ENCODE results near the gene RNF17.
A peak's percentile ranks its signal among the peaks of the same experiment; 100 is the strongest.

The RNF17 gene

GRCh38 chr13:24854311-24854710 is 90.3 kb downstream of the RNF17 start:
- no peak for DNase-seq (ENCODE audit: low spot score)

GRCh38 chr13:24858953-24859352 is 95.0 kb downstream of the RNF17 start:
- no peak for DNase-seq (ENCODE audit: low spot score)

- DNase-seq (ENCODE audit: low spot score), result no peak
Measured at GRCh38 chr13:24860770-24861169, 96.8 kb downstream of the RNF17 start.

GRCh38 chr13:24861617-24862362 is 97.8 kb downstream of the RNF17 start:
- no peak for DNase-seq (ENCODE audit: low spot score)

- no peak for DNase-seq (ENCODE audit: low spot score)
Measured at GRCh38 chr13:24863748-24864540, 100.0 kb downstream of the RNF17 start.

- DNase-seq (ENCODE audit: low spot score), result no peak
Measured at GRCh38 chr13:24864579-24864978, 100.6 kb downstream of the RNF17 start.

- peak; percentile 38 for DNase-seq (ENCODE audit: low spot score)
Measured at GRCh38 chr13:24865163-24865953, 101.4 kb downstream of the RNF17 start.

GRCh38 chr13:24866488-24866887 is 102.5 kb downstream of the RNF17 start:
- DNase-seq (ENCODE audit: low spot score), result no peak

- no peak for DNase-seq (ENCODE audit: low spot score)
Measured at GRCh38 chr13:24868874-24869273, 104.9 kb downstream of the RNF17 start.

- no peak for DNase-seq (ENCODE audit: low spot score)
Measured at GRCh38 chr13:24870380-24870760, 106.4 kb downstream of the RNF17 start.

- no peak for DNase-seq (ENCODE audit: low spot score)
Measured at GRCh38 chr13:24875566-24875965, 111.6 kb downstream of the RNF17 start.

- no peak for DNase-seq (ENCODE audit: low spot score)
Measured at GRCh38 chr13:24877531-24877930, 113.6 kb downstream of the RNF17 start.

- DNase-seq (ENCODE audit: low spot score), result no peak
Measured at GRCh38 chr13:24878340-24878739, 114.4 kb downstream of the RNF17 start.

- DNase-seq (ENCODE audit: low spot score), result no peak
Measured at GRCh38 chr13:24882665-24883064, 118.7 kb downstream of the RNF17 start.

GRCh38 chr13:24887759-24888158 is 123.8 kb downstream of the RNF17 start:
- no peak for DNase-seq (ENCODE audit: low spot score)

GRCh38 chr13:24888291-24888931 is 124.4 kb downstream of the RNF17 start:
- DNase-seq (ENCODE audit: low spot score), result no peak

- DNase-seq (ENCODE audit: low spot score), result no peak
Measured at GRCh38 chr13:24890256-24890655, 126.3 kb downstream of the RNF17 start.

- DNase-seq (ENCODE audit: low spot score), result no peak
Measured at GRCh38 chr13:24891476-24892108, 127.6 kb downstream of the RNF17 start.

- no peak for DNase-seq (ENCODE audit: low spot score)
Measured at GRCh38 chr13:24892829-24893228, 128.9 kb downstream of the RNF17 start.

GRCh38 chr13:24893863-24894262 is 129.9 kb downstream of the RNF17 start:
- no peak for DNase-seq (ENCODE audit: low spot score)

GRCh38 chr13:24894277-24894971 is 130.5 kb downstream of the RNF17 start:
- no peak for DNase-seq (ENCODE audit: low spot score)
